H9 (cell line): ENCODE measurements around the gene SUMO2. TPM values are rescaled to one million over a fixed set of nuclear protein-coding genes. Genes with fewer than 3 reads are reported as not detected.

Experiments
- DNase-seq: peaks from one replicate; pipeline ENCODE4 v3.0.0-alpha.2; 2017
- H2AFZ ChIP-seq: one replicate; pipeline ENCODE4 v1.6.1; 2013; ENCODE audit warnings: mild to moderate bottlenecking, low read length, control low read depth, moderate library complexity
- H2AK5ac ChIP-seq: 2 replicates; pipeline ENCODE4 v1.6.1; 2013; ENCODE audit warnings: low read length, control low read depth, mixed read lengths; ENCODE audit not compliant: insufficient read length
- H2BK120ac ChIP-seq: one replicate; pipeline ENCODE4 v1.6.1; 2013; ENCODE audit warnings: low read depth, mild to moderate bottlenecking, low read length, control low read depth, inconsistent platforms; ENCODE audit not compliant: poor library complexity, severe bottlenecking
- H2BK12ac ChIP-seq: 2 replicates; pipeline ENCODE4 v1.6.1; 2013; ENCODE audit warnings: low read length, control low read depth, mixed read lengths, low read depth; ENCODE audit not compliant: insufficient read length
- H2BK15ac ChIP-seq: 2 replicates; pipeline ENCODE4 v1.6.1; 2013; ENCODE audit warnings: low read depth, low read length, control low read depth
- H2BK20ac ChIP-seq: one replicate; pipeline ENCODE4 v1.6.1; 2013; ENCODE audit warnings: low read depth, mild to moderate bottlenecking, low read length, control low read depth, inconsistent platforms; ENCODE audit not compliant: poor library complexity, severe bottlenecking
- H2BK5ac ChIP-seq: 2 replicates; pipeline ENCODE4 v1.6.1; 2013; ENCODE audit warnings: low read length, control low read depth, mixed read lengths; ENCODE audit not compliant: insufficient read length
- H3K14ac ChIP-seq: 2 replicates; pipeline ENCODE4 v1.6.1; 2013; ENCODE audit warnings: low read length, control low read depth; ENCODE audit not compliant: insufficient read depth
- H3K18ac ChIP-seq: 2 replicates; pipeline ENCODE4 v1.6.1; 2013; ENCODE audit warnings: low read depth, mild to moderate bottlenecking, mixed read lengths, low read length, control low read depth; ENCODE audit not compliant: insufficient read length
- H3K23ac ChIP-seq: 2 replicates; pipeline ENCODE4 v1.6.1; 2013; ENCODE audit warnings: low read length, control low read depth, mixed read lengths, low read depth; ENCODE audit not compliant: insufficient read length
- H3K23me2 ChIP-seq: 2 replicates; pipeline ENCODE4 v1.6.1; 2013; ENCODE audit warnings: low read depth, mild to moderate bottlenecking, mixed read lengths, low read length, control low read depth; ENCODE audit not compliant: insufficient read length, poor library complexity, severe bottlenecking
- H3K27ac ChIP-seq: 2 replicates; pipeline ENCODE4 v1.5.1; 2013; ENCODE audit warnings: low read length, control low read depth, mixed read lengths, low read depth; ENCODE audit not compliant: insufficient read length
- H3K27me3 ChIP-seq: 2 replicates; pipeline ENCODE4 v1.6.1; 2013; ENCODE audit warnings: low read length, control low read depth, inconsistent platforms; ENCODE audit not compliant: insufficient read depth
- H3K4ac ChIP-seq: 2 replicates; pipeline ENCODE4 v1.6.1; 2013; ENCODE audit warnings: low read depth, mild to moderate bottlenecking, control low read depth, inconsistent platforms, low read length, moderate library complexity
- H3K4me1 ChIP-seq: 2 replicates; pipeline ENCODE4 v1.6.1; 2013; ENCODE audit warnings: low read length, control low read depth, inconsistent platforms; ENCODE audit not compliant: insufficient read depth
- H3K4me2 ChIP-seq: 2 replicates; pipeline ENCODE4 v1.6.1; 2013; ENCODE audit warnings: low read length, control low read depth, mixed read lengths; ENCODE audit not compliant: insufficient read length, insufficient read depth
- H3K56ac ChIP-seq: 2 replicates; pipeline ENCODE4 v1.6.1; 2013; ENCODE audit warnings: low read depth, mild to moderate bottlenecking, mixed read lengths, low read length, control low read depth; ENCODE audit not compliant: insufficient read length
- H3K79me1 ChIP-seq: 2 replicates; pipeline ENCODE4 v1.6.1; 2013; ENCODE audit warnings: low read depth, mild to moderate bottlenecking, moderate library complexity, low read length, control low read depth, inconsistent platforms; ENCODE audit not compliant: insufficient read depth, poor library complexity, severe bottlenecking
- H3K79me2 ChIP-seq: 2 replicates; pipeline ENCODE4 v1.6.1; 2013; ENCODE audit warnings: low read length, control low read depth, inconsistent platforms; ENCODE audit not compliant: insufficient read depth
- H3K9ac ChIP-seq: 2 replicates; pipeline ENCODE4 v1.6.1; 2013; ENCODE audit warnings: low read length, control low read depth, mixed read lengths; ENCODE audit not compliant: insufficient read length; ENCODE audit errors: extremely low read depth
- H3K9me3 ChIP-seq: one replicate; pipeline ENCODE4 v1.6.1; 2013; ENCODE audit warnings: low read depth, low read length, inconsistent platforms; ENCODE audit not compliant: control insufficient read depth
- H3T11ph ChIP-seq: one replicate; pipeline ENCODE4 v1.6.1; 2013; ENCODE audit warnings: mild to moderate bottlenecking, low read length, control low read depth, inconsistent platforms
- H4K20me1 ChIP-seq: one replicate; pipeline ENCODE4 v1.6.1; 2013; ENCODE audit not compliant: control insufficient read depth, insufficient read length, insufficient read depth
- H4K5ac ChIP-seq: 2 replicates; pipeline ENCODE4 v1.6.1; 2013; ENCODE audit warnings: low read depth, mild to moderate bottlenecking, mixed read lengths, low read length, control low read depth; ENCODE audit not compliant: insufficient read length
- H4K8ac ChIP-seq: replicated peaks from 2 replicates; pipeline ENCODE4 v1.6.1; 2013; ENCODE audit warnings: low read length, control low read depth, mixed read lengths, low read depth; ENCODE audit not compliant: insufficient read length
- H4K91ac ChIP-seq: 2 replicates; pipeline ENCODE4 v1.6.1; 2013; ENCODE audit warnings: low read depth, mild to moderate bottlenecking, moderate library complexity, mixed read lengths, low read length, control low read depth; ENCODE audit not compliant: insufficient read length
- H3K27ac Mint-ChIP-seq, 3 experiments: 2 replicates in 2 of 3; 3 replicates in 1 of 3; pipeline ENCODE4 v1.8.0; 2020 to 2021; ENCODE audit warnings: mixed read lengths in 3 of 3, mild to moderate bottlenecking in 1 of 3, moderate library complexity in 1 of 3
- H3K27me3 Mint-ChIP-seq: 2 replicates; pipeline ENCODE4 v1.8.0; 2021; ENCODE audit warnings: low read depth, mild to moderate bottlenecking, moderate library complexity, mixed read lengths
- H3K36me3 Mint-ChIP-seq, 3 experiments: 2 replicates in 2 of 3; 3 replicates in 1 of 3; pipeline ENCODE4 v1.8.0; 2020 to 2021; ENCODE audit warnings: low read depth in 3 of 3, mixed read lengths in 3 of 3; ENCODE audit not compliant: insufficient read depth in 1 of 3
- H3K4me1 Mint-ChIP-seq, 2 experiments: 2 replicates each; pipeline ENCODE4 v1.8.0; 2020; ENCODE audit warnings: mixed read lengths in 2 of 2
- H3K4me3 Mint-ChIP-seq, 2 experiments: 2 replicates in 1 of 2; 3 replicates in 1 of 2; pipeline ENCODE4 v1.8.0; 2020 to 2021; ENCODE audit warnings: mild to moderate bottlenecking in 2 of 2, mixed read lengths in 2 of 2, moderate library complexity in 1 of 2
- H3K9me3 Mint-ChIP-seq, 2 experiments: 2 replicates in 1 of 2; 3 replicates in 1 of 2; pipeline ENCODE4 v1.8.0; 2020; ENCODE audit warnings: mild to moderate bottlenecking in 2 of 2, mixed read lengths in 2 of 2, moderate library complexity in 1 of 2
- CTCF ChIP-seq: fragments of 200-600 bp; sonication (generic); conservative IDR thresholded peaks from 3 replicates; pipeline ENCODE4 v1.8.0; 2021; ENCODE audit warnings: antibody characterized with exemption, mild to moderate bottlenecking
- WGBS: extraction: QIAGEN DNeasy Blood & Tissue Kit; methylation state at CpG from one replicate; pipeline ENCODE4 v1.1.7; 2013; ENCODE audit warnings: missing lambda C conversion rate, low lambda C conversion rate, mixed read lengths; ENCODE audit not compliant: insufficient read length; ENCODE audit errors: extremely low coverage; 5-methylcytosine and 5-hydroxymethylcytosine counted together
- total RNA-seq: library from RNA; stranded (reverse); gene quantifications from 2 replicates; pipeline ENCODE4 v1.2.1, GENCODE V29; 2021

SUMO2 gene
- total RNA-seq, 1 experiment from 2014 or later = 813 TPM

- no peak within 1 kb of the TSS for H2BK15ac ChIP-seq
- H3K4ac ChIP-seq = no peak within 1 kb of the TSS; the same call in 1 of the 2 replicates
- H4K91ac ChIP-seq = no peak within 1 kb of the TSS
- H3K18ac ChIP-seq = peak within 1 kb of the TSS; percentile 96
- peak within 1 kb of the TSS; percentile 100 for H3K27ac Mint-ChIP-seq
- peak; percentile 97 for DNase-seq
- no peak within 1 kb of the TSS for H3K23ac ChIP-seq
- no peaks in the 10 kb centered on the region for H3K9me3 Mint-ChIP-seq
- peaks cover 9% of the 10 kb centered on the region for H3K79me2 ChIP-seq
- H2BK12ac ChIP-seq = no peak within 1 kb of the TSS
- peak within 1 kb of the TSS; percentile 1 for H3K56ac ChIP-seq
- H3K4me1 ChIP-seq = no peaks in the 10 kb centered on the region
- no peaks in the 10 kb centered on the region; the same call in 1 of the 2 replicates for H3K27me3 Mint-ChIP-seq
- H2BK120ac ChIP-seq = no peak within 1 kb of the TSS
- peak within 1 kb of the TSS; percentile 17 for H4K5ac ChIP-seq
- peak within 1 kb of the TSS; percentile 74 for H2AFZ ChIP-seq
- H3K9me3 ChIP-seq = no peaks in the 10 kb centered on the region
- H3K4me1 Mint-ChIP-seq = peaks cover 5 to 10% of the 10 kb centered on the region in 2 experiments
- peak within 1 kb of the TSS; percentile 54 for H3K27ac ChIP-seq
- peak within 1 kb of the TSS; percentile 97 for H3K14ac ChIP-seq
- no peaks in the 10 kb centered on the region for H3K27me3 ChIP-seq
- H4K8ac ChIP-seq = no peak within 1 kb of the TSS
- H3K79me1 ChIP-seq = no peaks in the 10 kb centered on the region
- H3K4me2 ChIP-seq = peak within 1 kb of the TSS; percentile 99
- peaks cover 6% of the 10 kb centered on the region for H3K23me2 ChIP-seq
- TF ChIP-seq CTCF = no peak
- no CpG with 5 or more reads among the region's 57 CpGs for WGBS
- peaks cover 13 to 22% (median 20%) of the 10 kb centered on the region in 3 experiments; a peak in 6 of 7 replicates for H3K36me3 Mint-ChIP-seq
- H2BK5ac ChIP-seq = peak within 1 kb of the TSS; percentile 75
- H3K4me3 Mint-ChIP-seq = peak within 1 kb of the TSS; percentile 94 to 99
- H4K20me1 ChIP-seq = no peaks in the 10 kb centered on the region
- no peak within 1 kb of the TSS for H3T11ph ChIP-seq
- no peak within 1 kb of the TSS for H2AK5ac ChIP-seq
- no peak within 1 kb of the TSS for H2BK20ac ChIP-seq
- H3K9ac ChIP-seq = peak within 1 kb of the TSS; percentile 93
Observed at GRCh38 chr17:75205037-75205792, 22.5 kb upstream of the SUMO2 start, which contains the start of gene NUP85. NUP85 (plus strand) TSS chr17:75205679; CDS start chr17:75205762, 83 bp downstream.
